Mucosa of descending colon (tissue), 3 donors: Measurements from ENCODE around the gene FIG4. TPM values are rescaled to one million over a fixed set of nuclear protein-coding genes. Genes with fewer than 3 reads are reported as not detected.
A peak's percentile ranks its signal among the peaks of the same experiment; 100 is the strongest.
"Not testable (repeated sequence)": the region's sequence is repeated elsewhere in the genome, so short reads cannot be mapped to it uniquely, and the experiment has no call there.

Experiments used
- ATAC-seq: fragments of 200-7000 bp; cut with Tn5 transposase; one replicate; pipeline ENCODE4 v1.9.1; 2020; ENCODE audit warnings: mild to moderate bottlenecking, moderate library complexity
- DNase-seq, 3 donors: peaks; one replicate each; pipeline ENCODE4 v3.0.0-alpha.2; 2020
- H3K36me3 ChIP-seq: fragments of 200-600 bp; one replicate; pipeline ENCODE4 v1.8.0; 2021; ENCODE audit warnings: low read depth, mild to moderate bottlenecking
- H3K4me1 ChIP-seq: fragments of 200-600 bp; one replicate; pipeline ENCODE4 v1.8.0; 2021; ENCODE audit warnings: low read depth, mild to moderate bottlenecking
- H3K4me3 ChIP-seq: fragments of 200-600 bp; one replicate; pipeline ENCODE4 v1.8.0; 2021; ENCODE audit warnings: mild to moderate bottlenecking
- H3K9me3 ChIP-seq: fragments of 200-600 bp; one replicate; pipeline ENCODE4 v1.8.0; 2021; ENCODE audit warnings: mild to moderate bottlenecking
- CTCF ChIP-seq: fragments of 200-600 bp; IDR thresholded peaks from one replicate; pipeline ENCODE4 v1.8.0; 2022; ENCODE audit warnings: antibody characterized with exemption, mild to moderate bottlenecking
- intact Hi-C, 2 donors: fragments of 100-400 bp; cut with DNase I in 1 of 2; cut with micrococcal nuclease in 1 of 2; formaldehyde crosslinking; loops; one replicate each; pipeline versions ENCODE4 v1.11.0 to v1.11.1; 2022; cut with DNase I, micrococcal nuclease
- total RNA-seq, 3 donors: library from RNA; stranded (reverse); fragmentation: NEBNext Ultra II Directional in 2 of 3; extraction: Animal tissue kit (Norgen Biotek cat#: 25700) in 2 of 3; gene quantifications; one replicate each; pipeline versions ENCODE4 v1.2.1 to v1.2.4, GENCODE V29; 2021 to 2023
- donor health status: DM: no; HTN: no; CAD: no; lungs with moderate emphysema.
- donor health status: DM: no; HTN: no; CAD: no.
- donor health status: DM: no; HTN: yes; CAD: no.

The FIG4 gene
- total RNA-seq, 3 donors from 2014 or later = 14.9 to 18.6 (median 15.9) TPM

GRCh38 chr6:109743739-109744138, 52.6 kb downstream of the FIG4 start:
- Histone ChIP-seq H3K9me3 (no peaks in the 10 kb centered on the region), H3K4me1 (no peaks in the 10 kb centered on the region), H3K4me3 (no peak overlapping the region), H3K36me3 (no peaks in the 10 kb centered on the region)
- intact Hi-C loops = no loop called here
- no peak for TF ChIP-seq CTCF
- DNase-seq = no peak
- ATAC-seq = no peak

- H3K4me3 ChIP-seq, H3K9me3 ChIP-seq, DNase-seq, intact Hi-C loops, H3K36me3 ChIP-seq, H3K4me1 ChIP-seq, ATAC-seq: not testable (repeated sequence)
Measured at GRCh38 chr6:109744779-109745178, 53.7 kb downstream of the FIG4 start.

- intact Hi-C loops = no loop called here
- no peak for TF ChIP-seq CTCF
- no peak overlapping the region for H3K4me3 ChIP-seq
- no peaks in the 10 kb centered on the region for H3K9me3 ChIP-seq
- H3K36me3 ChIP-seq = no peaks in the 10 kb centered on the region
- no peaks in the 10 kb centered on the region for H3K4me1 ChIP-seq
- ATAC-seq = no peak
- no peak for DNase-seq
Measured at GRCh38 chr6:109747221-109747620, 56.1 kb downstream of the FIG4 start.

GRCh38 chr6:109759098-109759955, 68.2 kb downstream of the FIG4 start:
- DNase-seq (no peak), ATAC-seq (no peak)
- H3K4me1 ChIP-seq = no peaks in the 10 kb centered on the region
- H3K36me3 ChIP-seq = no peaks in the 10 kb centered on the region
- intact Hi-C loops = no loop called here
- no peak overlapping the region for H3K4me3 ChIP-seq
- TF ChIP-seq CTCF = no peak
- no peaks in the 10 kb centered on the region for H3K9me3 ChIP-seq

GRCh38 chr6:109760208-109760607, 69.1 kb downstream of the FIG4 start:
- TF ChIP-seq CTCF = no peak
- H3K9me3 ChIP-seq = no peaks in the 10 kb centered on the region
- peak; percentile 44 for ATAC-seq
- no peaks in the 10 kb centered on the region for H3K36me3 ChIP-seq
- no peak overlapping the region for H3K4me3 ChIP-seq
- DNase-seq = no peak
- intact Hi-C loops = no loop called here
- no peaks in the 10 kb centered on the region for H3K4me1 ChIP-seq

GRCh38 chr6:109762166-109762565, 71.1 kb downstream of the FIG4 start:
- intact Hi-C loops = no loop called here
- H3K4me1 ChIP-seq = no peaks in the 10 kb centered on the region
- no peaks in the 10 kb centered on the region for H3K36me3 ChIP-seq
- DNase-seq (no peak), ATAC-seq (no peak)
- H3K4me3 ChIP-seq = no peak overlapping the region
- no peaks in the 10 kb centered on the region for H3K9me3 ChIP-seq
- TF ChIP-seq CTCF = no peak
